DLD1 (cell line): ENCODE results near the gene COL12A1.

Experiments used
- in situ Hi-C: cut with HindIII; loops from 2 replicates; pipeline ENCODE4 v1.10.0; 2017; ENCODE audit warnings: low sequenced_read_pairs

COL12A1 gene

GRCh38 chr6:75180864-75181263 lies 25.0 kb downstream of the COL12A1 start:
- in situ Hi-C loops = no loop called here

GRCh38 chr6:75178757-75179156 lies 27.1 kb downstream of the COL12A1 start:
- in situ Hi-C loops = no loop called here

- in situ Hi-C loops = no loop called here
These were observed 29.7 kb downstream of the COL12A1 start for GRCh38 chr6:75176076-75176582.

- in situ Hi-C loops = no loop called here
These were observed 33.9 kb downstream of the COL12A1 start for GRCh38 chr6:75171986-75172385.

- in situ Hi-C loops = no loop called here
These were observed 34.3 kb downstream of the COL12A1 start for GRCh38 chr6:75171567-75171966.

- in situ Hi-C loops = no loop called here
These were observed 34.9 kb downstream of the COL12A1 start for GRCh38 chr6:75170691-75171560.

GRCh38 chr6:75169689-75170586 lies 35.9 kb downstream of the COL12A1 start:
- in situ Hi-C loops = no loop called here

GRCh38 chr6:75167851-75168250 lies 38.0 kb downstream of the COL12A1 start:
- in situ Hi-C loops = no loop called here

GRCh38 chr6:75167325-75167724 lies 38.5 kb downstream of the COL12A1 start:
- in situ Hi-C loops = no loop called here

- in situ Hi-C loops = no loop called here
These were observed 39.1 kb downstream of the COL12A1 start for GRCh38 chr6:75166773-75167172.

GRCh38 chr6:75166236-75166635 lies 39.6 kb downstream of the COL12A1 start:
- in situ Hi-C loops = no loop called here

GRCh38 chr6:75158176-75158575 lies 47.7 kb downstream of the COL12A1 start:
- in situ Hi-C loops = no loop called here

- in situ Hi-C loops = no loop called here
These were observed 48.5 kb downstream of the COL12A1 start for GRCh38 chr6:75157336-75157735.

GRCh38 chr6:75156186-75156878 lies 49.5 kb downstream of the COL12A1 start:
- in situ Hi-C loops = no loop called here

GRCh38 chr6:75155631-75156030 lies 50.2 kb downstream of the COL12A1 start:
- in situ Hi-C loops = no loop called here

GRCh38 chr6:75154973-75155372 lies 50.9 kb downstream of the COL12A1 start:
- in situ Hi-C loops = no loop called here

GRCh38 chr6:75150685-75151412 lies 55.0 kb downstream of the COL12A1 start:
- in situ Hi-C loops = no loop called here

- in situ Hi-C loops = no loop called here
These were observed 56.2 kb downstream of the COL12A1 start for GRCh38 chr6:75149696-75150095.

GRCh38 chr6:75149240-75149639 lies 56.6 kb downstream of the COL12A1 start:
- in situ Hi-C loops = no loop called here

GRCh38 chr6:75147512-75147911 lies 58.3 kb downstream of the COL12A1 start:
- in situ Hi-C loops = no loop called here
